Lung (tissue), 12 donors: Measurements from ENCODE around the gene OLA1. TPM values are rescaled to one million over a fixed set of nuclear protein-coding genes. Genes with fewer than 3 reads are reported as not detected.

ENCODE experiments used
- ATAC-seq: fragments of 200-7000 bp; cut with Tn5 transposase; one replicate; pipeline ENCODE4 v1.9.1; 2020; ENCODE audit warnings: moderate number of reproducible peaks; ENCODE audit not compliant: insufficient read depth, low FRiP score
- DNase-seq, 3 donors: peaks; one replicate each; pipeline ENCODE4 v3.0.0-alpha.2; 2013 to 2017
- H3K27ac ChIP-seq, 2 donors: one replicate each; pipeline ENCODE4 v1.5.1; 2013; ENCODE audit warnings: mild to moderate bottlenecking in 2 of 2, moderate library complexity in 2 of 2, control low read depth in 1 of 2, inconsistent platforms in 1 of 2, low read depth in 1 of 2, low read length in 1 of 2
- H3K27me3 ChIP-seq, 3 donors: one replicate each; pipeline ENCODE4 v1.5.1; 2013; ENCODE audit warnings: low read length in 2 of 3; ENCODE audit not compliant: control insufficient read depth in 3 of 3, insufficient read depth in 3 of 3
- H3K36me3 ChIP-seq, 4 donors: one replicate each; pipeline ENCODE4 v1.5.1; 2013; ENCODE audit warnings: low read length in 4 of 4, mild to moderate bottlenecking in 1 of 4, moderate library complexity in 1 of 4; ENCODE audit not compliant: control insufficient read depth in 4 of 4, insufficient read depth in 4 of 4
- H3K4me1 ChIP-seq, 5 donors: one replicate each; pipeline ENCODE4 v1.5.1; 2013; ENCODE audit warnings: low read length in 5 of 5, mild to moderate bottlenecking in 2 of 5, moderate library complexity in 1 of 5; ENCODE audit not compliant: control insufficient read depth in 5 of 5, insufficient read depth in 5 of 5
- H3K4me3 ChIP-seq: one replicate; pipeline ENCODE4 v1.5.1; 2013; ENCODE audit warnings: mild to moderate bottlenecking, control low read depth, moderate library complexity
- H3K9ac ChIP-seq, 2 donors: one replicate each; pipeline ENCODE4 v1.5.1; 2013; ENCODE audit warnings: low read length in 2 of 2, control low read depth in 1 of 2; ENCODE audit not compliant: insufficient read depth in 1 of 2
- H3K9me3 ChIP-seq, 4 donors: one replicate each; pipeline ENCODE4 v1.5.1; 2013; ENCODE audit warnings: low read length in 3 of 4, mild to moderate bottlenecking in 1 of 4, moderate library complexity in 1 of 4; ENCODE audit not compliant: control insufficient read depth in 4 of 4, insufficient read depth in 3 of 4
- CTCF ChIP-seq: IDR thresholded peaks from 2 replicates; pipeline ENCODE4 v1.5.1; 2012; ENCODE audit warnings: mild to moderate bottlenecking; ENCODE audit errors: control extremely low read depth, extremely low read depth
- WGBS, 2 donors: extraction: QIAGEN DNeasy Blood & Tissue Kit; methylation state at CpG; one replicate each; pipeline ENCODE4 v1.1.7; 2013; 5-methylcytosine and 5-hydroxymethylcytosine counted together
- polyA plus RNA-seq, 2 donors: library from polyadenylated mRNA; stranded (reverse); fragments of 200-250 nt; gene quantifications; one replicate each; pipeline ENCODE4 v1.2.1, GENCODE V29; 2013
- total RNA-seq, 2 donors: library from RNA; depleted of rRNA in 1 of 2; stranded (reverse); fragments of >200 nt in 1 of 2; gene quantifications; one replicate each; pipeline ENCODE4 v1.2.1, GENCODE V29; 2014 to 2021
- donor health status: control.
- donor health status: control.
- donor health status: Bipolar disorder and iron deficiency.
- donor health status: healthy.
- donor health status: DM: yes; HTN: yes; CAD: no.

The OLA1 gene
- total and polyA plus RNA-seq, 4 donors, result 49.8 to 71.4 (median 53.4) TPM

- Histone ChIP-seq H3K27me3 (no peaks in the 10 kb centered on the region), H3K36me3 (no peaks in the 10 kb centered on the region), H3K4me3 (no peak overlapping the region), H3K4me1 (no peaks in the 10 kb centered on the region), H3K9me3 (no peaks in the 10 kb centered on the region), H3K9ac (no peak overlapping the region), H3K27ac (no peak overlapping the region)
- WGBS, 2 donors, result 84 to 87% methylated on average over 2 of the region's 2 CpGs
- DNase-seq (no peak), ATAC-seq (no peak)
- no peak for TF ChIP-seq CTCF
Observed at GRCh38 chr2:174121175-174121574, 127.2 kb downstream of the OLA1 start.

- 95 to 99% methylated on average over 2 of the region's 2 CpGs for WGBS, 2 donors
- no peak overlapping the region for H3K9ac ChIP-seq
Observed at GRCh38 chr2:174120346-174120745, 128.0 kb downstream of the OLA1 start.

GRCh38 chr2:174117951-174118930, 130.1 kb downstream of the OLA1 start:
- no peak overlapping the region for H3K27ac ChIP-seq
- H3K4me3 ChIP-seq, result no peak overlapping the region
- no peak for DNase-seq
- TF ChIP-seq CTCF, result no peak
- peaks cover 0 to 2% (median 0%) of the 10 kb centered on the region in 4 donors for H3K36me3 ChIP-seq
- H3K9ac ChIP-seq, result no peak overlapping the region
- no peak for ATAC-seq
- no peaks in the 10 kb centered on the region for H3K4me1 ChIP-seq
- no peaks in the 10 kb centered on the region for H3K9me3 ChIP-seq
- no peaks in the 10 kb centered on the region for H3K27me3 ChIP-seq
- 79 to 88% methylated on average over 9 of the region's 9 CpGs for WGBS, 2 donors

More at GRCh38 chr2:174120346-174120745, 128.0 kb downstream of the OLA1 start:
- ATAC-seq (no peak), DNase-seq (no peak)
- Histone ChIP-seq H3K36me3 (no peaks in the 10 kb centered on the region), H3K4me3 (no peak overlapping the region), H3K9me3 (no peaks in the 10 kb centered on the region), H3K4me1 (no peaks in the 10 kb centered on the region), H3K27me3 (no peaks in the 10 kb centered on the region), H3K27ac (no peak overlapping the region)
- TF ChIP-seq CTCF, result no peak
